Endothelial cell of umbilical vein (primary cell): ENCODE data around the gene KCNIP1.

Experiments
- EZH2 ChIP-seq: IDR thresholded peaks from 2 replicates; pipeline ENCODE4 v1.6.1; 2012; ENCODE audit warnings: borderline replicate concordance, low read depth, mild to moderate bottlenecking, moderate library complexity, low read length, inconsistent platforms; ENCODE audit not compliant: severe bottlenecking
- POLR2A ChIP-seq: IDR thresholded peaks from 2 replicates; pipeline ENCODE4 v1.6.1; 2012; ENCODE audit warnings: low read depth, mild to moderate bottlenecking, control low read depth, low read length
- POLR2AphosphoS5 ChIP-seq: IDR thresholded peaks from 2 replicates; pipeline ENCODE4 v1.6.1; 2012; ENCODE audit warnings: low read depth, mild to moderate bottlenecking, control low read depth, low read length, moderate library complexity; ENCODE audit not compliant: insufficient read depth
- TF ChIP-seq, protein P1 (sequence below), 2 donors: IDR thresholded peaks; 1 replicate in 1 of 2; 2 replicates in 1 of 2; pipeline ENCODE4 v1.5.1; 2011; ENCODE audit warnings: low read length in 2 of 2, mild to moderate bottlenecking in 2 of 2, moderate library complexity in 2 of 2, control low read depth in 1 of 2, inconsistent platforms in 1 of 2, low read depth in 1 of 2; ENCODE audit not compliant: insufficient read depth in 1 of 2; ENCODE audit errors: extremely low read depth in 1 of 2
- TF ChIP-seq, protein P2 (sequence below): IDR thresholded peaks from 2 replicates; pipeline ENCODE4 v1.6.1; 2011; ENCODE audit not compliant: insufficient read depth, insufficient read length

DNA sequence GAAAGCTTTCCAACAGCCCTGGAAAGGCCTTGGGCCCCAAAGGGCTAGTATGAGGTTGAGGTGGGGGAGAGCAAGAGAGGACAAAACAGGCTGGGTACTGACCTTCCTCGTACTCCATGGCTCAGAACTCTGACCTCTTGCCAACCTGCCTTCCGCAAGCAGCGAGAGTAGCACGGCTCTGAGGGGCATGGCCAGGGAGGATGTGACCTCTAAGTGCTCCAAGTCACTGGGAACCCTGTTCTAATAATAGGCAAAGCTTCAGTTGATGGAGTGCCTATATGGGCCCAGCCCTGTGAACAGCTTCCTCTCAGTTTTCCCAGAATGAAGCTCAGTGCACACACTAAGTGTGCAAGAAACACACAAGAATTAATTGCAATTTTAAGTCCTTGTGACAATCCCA is 152.1 kb downstream of the KCNIP1 start:
- TF ChIP-seq, protein P1, sequence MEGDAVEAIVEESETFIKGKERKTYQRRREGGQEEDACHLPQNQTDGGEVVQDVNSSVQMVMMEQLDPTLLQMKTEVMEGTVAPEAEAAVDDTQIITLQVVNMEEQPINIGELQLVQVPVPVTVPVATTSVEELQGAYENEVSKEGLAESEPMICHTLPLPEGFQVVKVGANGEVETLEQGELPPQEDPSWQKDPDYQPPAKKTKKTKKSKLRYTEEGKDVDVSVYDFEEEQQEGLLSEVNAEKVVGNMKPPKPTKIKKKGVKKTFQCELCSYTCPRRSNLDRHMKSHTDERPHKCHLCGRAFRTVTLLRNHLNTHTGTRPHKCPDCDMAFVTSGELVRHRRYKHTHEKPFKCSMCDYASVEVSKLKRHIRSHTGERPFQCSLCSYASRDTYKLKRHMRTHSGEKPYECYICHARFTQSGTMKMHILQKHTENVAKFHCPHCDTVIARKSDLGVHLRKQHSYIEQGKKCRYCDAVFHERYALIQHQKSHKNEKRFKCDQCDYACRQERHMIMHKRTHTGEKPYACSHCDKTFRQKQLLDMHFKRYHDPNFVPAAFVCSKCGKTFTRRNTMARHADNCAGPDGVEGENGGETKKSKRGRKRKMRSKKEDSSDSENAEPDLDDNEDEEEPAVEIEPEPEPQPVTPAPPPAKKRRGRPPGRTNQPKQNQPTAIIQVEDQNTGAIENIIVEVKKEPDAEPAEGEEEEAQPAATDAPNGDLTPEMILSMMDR (IDR thresholded peaks at IDR 0.05; ENCODE audit: extremely low read depth in 1 of 2, insufficient read depth in 1 of 2, low read depth in 1 of 2, low read length in 2 of 2), result no peak
- TF ChIP-seq POLR2A, result no peak
- no peak for TF ChIP-seq EZH2
- TF ChIP-seq POLR2AphosphoS5, result no peak
- TF ChIP-seq, protein P2, sequence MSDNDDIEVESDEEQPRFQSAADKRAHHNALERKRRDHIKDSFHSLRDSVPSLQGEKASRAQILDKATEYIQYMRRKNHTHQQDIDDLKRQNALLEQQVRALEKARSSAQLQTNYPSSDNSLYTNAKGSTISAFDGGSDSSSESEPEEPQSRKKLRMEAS, result no peak
